ENCODE results near the gene SNX20. TPM values are rescaled to one million over a fixed set of nuclear protein-coding genes. Genes with fewer than 3 reads are reported as not detected.

Gene SNX20
- total RNA-seq, 4 donors from 2014 or later: 0.81 to 2.1 (median 1.2) TPM

GRCh38 chr16:50692999-50693781 is 12.1 kb upstream of the SNX20 start, which contains the start of gene NOD2:
Gene NOD2 (plus strand): TSS chr16:50693606. CDS start chr16:50699496, 5,890 bp downstream.
- no peak for TF ChIP-seq POLR2A (IDR thresholded peaks at IDR 0.05)
- no peak for TF ChIP-seq EP300 (IDR thresholded peaks at IDR 0.05)
- no peak for TF ChIP-seq POLR2AphosphoS5 (IDR thresholded peaks at IDR 0.05)
- TF ChIP-seq CTCF (IDR thresholded peaks at IDR 0.05): no peak
- 44% methylated on average over 17 of the region's 56 CpGs for WGBS
- Histone ChIP-seq H3K27ac (peak within 1 kb of the TSS; percentile 64), H3K36me3 (no peaks in the 10 kb centered on the region), H3K27me3 (no peaks in the 10 kb centered on the region), H3K4me3 (peak within 1 kb of the TSS; percentile 64), H3K4me1 (peaks cover 44% of the 10 kb centered on the region), H3K9me3 (no peaks in the 10 kb centered on the region)
- no peak for DNase-seq (ENCODE audit: low spot score in 2 of 2)

GRCh38 chr16:50692644-50692998 is 11.5 kb upstream of the SNX20 start:
- no peak for DNase-seq (ENCODE audit: low spot score in 2 of 2)
- no peak overlapping the region for H3K4me3 ChIP-seq

GRCh38 chr16:50690177-50690576 is 9.1 kb upstream of the SNX20 start:
- 98% methylated on average over 2 of the region's 2 CpGs for WGBS
- Histone ChIP-seq H3K36me3 (no peaks in the 10 kb centered on the region), H3K9me3 (no peaks in the 10 kb centered on the region), H3K27me3 (no peaks in the 10 kb centered on the region), H3K27ac (no peak overlapping the region), H3K4me3 (no peak overlapping the region), H3K4me1 (peaks cover 15% of the 10 kb centered on the region)
- TF ChIP-seq EP300 (IDR thresholded peaks at IDR 0.05) (no peak), POLR2AphosphoS5 (IDR thresholded peaks at IDR 0.05) (no peak), CTCF (IDR thresholded peaks at IDR 0.05) (no peak), POLR2A (IDR thresholded peaks at IDR 0.05) (no peak)
- DNase-seq (ENCODE audit: low spot score in 2 of 2): no peak

More at GRCh38 chr16:50692644-50692998, 11.5 kb upstream of the SNX20 start:
- H3K9me3 ChIP-seq: no peaks in the 10 kb centered on the region
- TF ChIP-seq POLR2A (IDR thresholded peaks at IDR 0.05) (no peak), EP300 (IDR thresholded peaks at IDR 0.05) (no peak), CTCF (IDR thresholded peaks at IDR 0.05) (no peak), POLR2AphosphoS5 (IDR thresholded peaks at IDR 0.05) (no peak)
- H3K4me1 ChIP-seq: peaks cover 38% of the 10 kb centered on the region
- H3K27ac ChIP-seq: no peak overlapping the region
- 81% methylated on average over 4 of the region's 4 CpGs for WGBS
- H3K27me3 ChIP-seq: no peaks in the 10 kb centered on the region
- no peaks in the 10 kb centered on the region for H3K36me3 ChIP-seq

- no peak for TF ChIP-seq EP300 (IDR thresholded peaks at IDR 0.05)
- TF ChIP-seq POLR2AphosphoS5 (IDR thresholded peaks at IDR 0.05): no peak
- TF ChIP-seq CTCF (IDR thresholded peaks at IDR 0.05): no peak
- TF ChIP-seq POLR2A (IDR thresholded peaks at IDR 0.05): no peak
- Histone ChIP-seq H3K27me3 (no peaks in the 10 kb centered on the region), H3K36me3 (no peaks in the 10 kb centered on the region), H3K4me1 (peaks cover 17% of the 10 kb centered on the region), H3K9me3 (no peaks in the 10 kb centered on the region), H3K4me3 (no peak overlapping the region), H3K27ac (no peak overlapping the region)
- no peak for DNase-seq (ENCODE audit: low spot score in 2 of 2)
- 72% methylated on average over 3 of the region's 3 CpGs for WGBS
Observed at GRCh38 chr16:50688867-50689266, 7.8 kb upstream of the SNX20 start.

GRCh38 chr16:50688083-50688482 is 7.0 kb upstream of the SNX20 start:
- no peak for TF ChIP-seq POLR2A (IDR thresholded peaks at IDR 0.05)
- TF ChIP-seq CTCF (IDR thresholded peaks at IDR 0.05): no peak
- no peak for TF ChIP-seq EP300 (IDR thresholded peaks at IDR 0.05)
- no peak for TF ChIP-seq POLR2AphosphoS5 (IDR thresholded peaks at IDR 0.05)
- Histone ChIP-seq H3K27me3 (no peaks in the 10 kb centered on the region), H3K4me1 (peaks cover 9% of the 10 kb centered on the region), H3K27ac (no peak overlapping the region), H3K4me3 (no peak overlapping the region), H3K9me3 (no peaks in the 10 kb centered on the region), H3K36me3 (no peaks in the 10 kb centered on the region)
- 21% methylated on average over 10 of the region's 12 CpGs for WGBS
- no peak for DNase-seq (ENCODE audit: low spot score in 2 of 2)

Data from suprapubic skin (tissue), 4 donors.